Measurements from ENCODE around the gene TTBK1.

The TTBK1 gene

GRCh38 chr6:43256670-43257366 lies 13.5 kb downstream of the TTBK1 start:
- H3K27me3 ChIP-seq (ENCODE audit: control insufficient read depth, insufficient read depth, low read length) = no peaks in the 10 kb centered on the region
- no peaks in the 10 kb centered on the region for H3K9me3 ChIP-seq (ENCODE audit: control insufficient read depth, insufficient read depth, low read length)
- H3K36me3 ChIP-seq (ENCODE audit: control insufficient read depth, insufficient read depth, low read length) = no peaks in the 10 kb centered on the region
- no peak overlapping the region for H3K4me3 ChIP-seq (ENCODE audit: low read depth, low read length)
- no peak overlapping the region for H3K27ac ChIP-seq (ENCODE audit: low read depth, low read length)
- no peak overlapping the region for H3K9ac ChIP-seq (ENCODE audit: low read depth, low read length)
- no peaks in the 10 kb centered on the region for H3K4me1 ChIP-seq (ENCODE audit: control insufficient read depth, insufficient read depth, low read length)

- no peaks in the 10 kb centered on the region for H3K4me1 ChIP-seq (ENCODE audit: control insufficient read depth, insufficient read depth, low read length)
- no peak overlapping the region for H3K9ac ChIP-seq (ENCODE audit: low read depth, low read length)
- H3K27me3 ChIP-seq (ENCODE audit: control insufficient read depth, insufficient read depth, low read length) = no peaks in the 10 kb centered on the region
- no peak overlapping the region for H3K4me3 ChIP-seq (ENCODE audit: low read depth, low read length)
- no peaks in the 10 kb centered on the region for H3K36me3 ChIP-seq (ENCODE audit: control insufficient read depth, insufficient read depth, low read length)
- no peak overlapping the region for H3K27ac ChIP-seq (ENCODE audit: low read depth, low read length)
- no peaks in the 10 kb centered on the region for H3K9me3 ChIP-seq (ENCODE audit: control insufficient read depth, insufficient read depth, low read length)
Measured at GRCh38 chr6:43257367-43258145, 14.3 kb downstream of the TTBK1 start.

- Histone ChIP-seq H3K36me3 (ENCODE audit: control insufficient read depth, insufficient read depth, low read length) (no peaks in the 10 kb centered on the region), H3K27ac (ENCODE audit: low read depth, low read length) (no peak overlapping the region), H3K4me1 (ENCODE audit: control insufficient read depth, insufficient read depth, low read length) (no peaks in the 10 kb centered on the region), H3K9me3 (ENCODE audit: control insufficient read depth, insufficient read depth, low read length) (no peaks in the 10 kb centered on the region), H3K4me3 (ENCODE audit: low read depth, low read length) (no peak overlapping the region), H3K9ac (ENCODE audit: low read depth, low read length) (no peak overlapping the region), H3K27me3 (ENCODE audit: control insufficient read depth, insufficient read depth, low read length) (no peaks in the 10 kb centered on the region)
Measured at GRCh38 chr6:43258180-43258579, 14.9 kb downstream of the TTBK1 start.

- Histone ChIP-seq H3K27me3 (ENCODE audit: control insufficient read depth, insufficient read depth, low read length) (no peaks in the 10 kb centered on the region), H3K9ac (ENCODE audit: low read depth, low read length) (no peak overlapping the region)
Measured at GRCh38 chr6:43258807-43259686, 15.8 kb downstream of the TTBK1 start.

GRCh38 chr6:43260791-43261190 lies 17.5 kb downstream of the TTBK1 start:
- H3K9ac ChIP-seq (ENCODE audit: low read depth, low read length) = no peak overlapping the region
- H3K27ac ChIP-seq (ENCODE audit: low read depth, low read length) = no peak overlapping the region
- H3K27me3 ChIP-seq (ENCODE audit: control insufficient read depth, insufficient read depth, low read length) = no peaks in the 10 kb centered on the region
- H3K4me3 ChIP-seq (ENCODE audit: low read depth, low read length) = no peak overlapping the region
- no peaks in the 10 kb centered on the region for H3K36me3 ChIP-seq (ENCODE audit: control insufficient read depth, insufficient read depth, low read length)
- H3K9me3 ChIP-seq (ENCODE audit: control insufficient read depth, insufficient read depth, low read length) = no peaks in the 10 kb centered on the region
- no peaks in the 10 kb centered on the region for H3K4me1 ChIP-seq (ENCODE audit: control insufficient read depth, insufficient read depth, low read length)

More at GRCh38 chr6:43258807-43259686, 15.8 kb downstream of the TTBK1 start:
- no peak overlapping the region for H3K27ac ChIP-seq (ENCODE audit: low read depth, low read length)
- no peaks in the 10 kb centered on the region for H3K9me3 ChIP-seq (ENCODE audit: control insufficient read depth, insufficient read depth, low read length)
- no peak overlapping the region for H3K4me3 ChIP-seq (ENCODE audit: low read depth, low read length)
- H3K36me3 ChIP-seq (ENCODE audit: control insufficient read depth, insufficient read depth, low read length) = no peaks in the 10 kb centered on the region
- H3K4me1 ChIP-seq (ENCODE audit: control insufficient read depth, insufficient read depth, low read length) = no peaks in the 10 kb centered on the region

GRCh38 chr6:43261198-43261597 lies 17.9 kb downstream of the TTBK1 start:
- no peaks in the 10 kb centered on the region for H3K4me1 ChIP-seq (ENCODE audit: control insufficient read depth, insufficient read depth, low read length)
- no peak overlapping the region for H3K4me3 ChIP-seq (ENCODE audit: low read depth, low read length)
- H3K27ac ChIP-seq (ENCODE audit: low read depth, low read length) = no peak overlapping the region
- H3K9me3 ChIP-seq (ENCODE audit: control insufficient read depth, insufficient read depth, low read length) = no peaks in the 10 kb centered on the region
- no peak overlapping the region for H3K9ac ChIP-seq (ENCODE audit: low read depth, low read length)
- no peaks in the 10 kb centered on the region for H3K27me3 ChIP-seq (ENCODE audit: control insufficient read depth, insufficient read depth, low read length)
- H3K36me3 ChIP-seq (ENCODE audit: control insufficient read depth, insufficient read depth, low read length) = no peaks in the 10 kb centered on the region

- Histone ChIP-seq H3K4me1 (ENCODE audit: control insufficient read depth, insufficient read depth, low read length) (peaks cover 3% of the 10 kb centered on the region; the same call in 1 of the 2 replicates), H3K27me3 (ENCODE audit: control insufficient read depth, insufficient read depth, low read length) (no peaks in the 10 kb centered on the region), H3K4me3 (ENCODE audit: low read depth, low read length) (no peak overlapping the region), H3K27ac (ENCODE audit: low read depth, low read length) (no peak overlapping the region), H3K9me3 (ENCODE audit: control insufficient read depth, insufficient read depth, low read length) (no peaks in the 10 kb centered on the region), H3K36me3 (ENCODE audit: control insufficient read depth, insufficient read depth, low read length) (no peaks in the 10 kb centered on the region), H3K9ac (ENCODE audit: low read depth, low read length) (no peak overlapping the region)
Measured at GRCh38 chr6:43262000-43262779, 18.9 kb downstream of the TTBK1 start.

- H3K27ac ChIP-seq (ENCODE audit: low read depth, low read length) = no peak overlapping the region
- no peak overlapping the region for H3K9ac ChIP-seq (ENCODE audit: low read depth, low read length)
- no peaks in the 10 kb centered on the region for H3K9me3 ChIP-seq (ENCODE audit: control insufficient read depth, insufficient read depth, low read length)
- peaks cover 3% of the 10 kb centered on the region for H3K27me3 ChIP-seq (ENCODE audit: control insufficient read depth, insufficient read depth, low read length)
- peaks cover 10% of the 10 kb centered on the region for H3K4me1 ChIP-seq (ENCODE audit: control insufficient read depth, insufficient read depth, low read length)
- no peaks in the 10 kb centered on the region for H3K36me3 ChIP-seq (ENCODE audit: control insufficient read depth, insufficient read depth, low read length)
- H3K4me3 ChIP-seq (ENCODE audit: low read depth, low read length) = no peak overlapping the region
Measured at GRCh38 chr6:43262780-43263313, 19.6 kb downstream of the TTBK1 start.

GRCh38 chr6:43263314-43264178 lies 20.3 kb downstream of the TTBK1 start:
- no peaks in the 10 kb centered on the region for H3K9me3 ChIP-seq (ENCODE audit: control insufficient read depth, insufficient read depth, low read length)

More at GRCh38 chr6:43263314-43264178, 20.3 kb downstream of the TTBK1 start:
- Histone ChIP-seq H3K36me3 (ENCODE audit: control insufficient read depth, insufficient read depth, low read length) (no peaks in the 10 kb centered on the region), H3K27me3 (ENCODE audit: control insufficient read depth, insufficient read depth, low read length) (peaks cover 10% of the 10 kb centered on the region), H3K4me1 (ENCODE audit: control insufficient read depth, insufficient read depth, low read length) (peaks cover 12% of the 10 kb centered on the region), H3K4me3 (ENCODE audit: low read depth, low read length) (no peak overlapping the region), H3K27ac (ENCODE audit: low read depth, low read length) (no peak overlapping the region), H3K9ac (ENCODE audit: low read depth, low read length) (no peak overlapping the region)
